HG03097 (cell line): ENCODE measurements around the gene MAEA.
A peak's percentile ranks its signal among the peaks of the same experiment; 100 is the strongest.

Experiments
- ATAC-seq: cut with Tn5 transposase; IDR thresholded peaks from one replicate; pipeline ENCODE4 v1.9.1; 2021; ENCODE audit not compliant: unreplicated experiment, low FRiP score

Gene MAEA

DNA sequence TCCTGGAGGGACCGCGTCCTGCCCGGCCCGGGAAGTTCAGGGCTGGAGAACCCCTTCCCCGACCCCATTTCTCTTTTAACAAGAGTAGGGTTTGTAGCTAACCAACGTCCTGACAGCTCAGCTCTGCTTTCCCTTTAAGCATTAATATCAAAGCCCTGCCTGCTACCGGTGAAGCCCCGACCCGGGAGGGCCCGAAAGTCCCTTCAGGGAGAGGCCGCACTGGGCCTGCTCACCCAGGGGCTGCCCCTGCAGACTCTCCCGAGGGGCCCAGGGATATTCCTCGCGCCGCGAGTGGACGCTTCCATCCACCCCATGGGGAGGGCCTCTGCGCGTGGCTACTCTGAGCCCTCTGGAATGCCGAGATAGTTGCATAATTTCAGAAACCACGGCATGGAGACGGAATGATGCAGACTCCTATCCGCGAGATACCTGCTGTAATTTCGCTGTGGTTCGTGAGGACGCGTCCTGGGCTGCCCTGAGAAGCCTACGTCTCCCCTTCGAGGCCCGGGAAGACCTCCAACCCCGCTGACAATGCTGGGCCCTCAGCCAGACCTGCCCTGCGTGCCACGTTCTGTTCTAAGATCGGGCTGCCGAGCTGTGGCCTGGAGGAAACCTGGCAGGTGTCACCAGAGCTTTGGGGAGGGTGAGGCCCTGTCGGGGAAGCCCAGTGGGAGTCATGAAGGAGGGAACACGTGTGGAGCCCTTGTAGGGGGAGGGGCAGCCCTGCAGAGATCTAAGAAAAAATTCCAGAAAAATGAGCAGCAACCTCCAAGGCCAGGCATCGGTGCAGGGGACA lies 39.8 kb upstream of the MAEA start:
- peak; percentile 3 for ATAC-seq

- no peak for ATAC-seq
Measured at GRCh38 chr4:1250527-1250812, 39.2 kb upstream of the MAEA start.

- no peak for ATAC-seq
Measured at GRCh38 chr4:1250921-1251772, 38.5 kb upstream of the MAEA start.

DNA sequence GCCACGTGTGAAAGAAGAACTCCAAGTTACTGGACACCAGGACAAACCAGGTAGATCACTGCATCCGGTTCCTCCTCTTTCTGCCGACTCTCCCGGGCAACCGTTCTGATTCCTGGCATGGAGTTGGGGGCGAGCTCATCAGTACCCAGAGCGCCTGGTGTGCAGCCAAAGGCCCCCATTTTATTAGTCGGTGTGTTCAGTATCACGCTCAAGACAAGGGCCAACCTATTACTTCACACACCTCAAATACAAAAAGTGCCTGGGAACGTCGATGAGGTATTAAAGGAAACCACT lies 38.0 kb upstream of the MAEA start:
- ATAC-seq: no peak

DNA sequence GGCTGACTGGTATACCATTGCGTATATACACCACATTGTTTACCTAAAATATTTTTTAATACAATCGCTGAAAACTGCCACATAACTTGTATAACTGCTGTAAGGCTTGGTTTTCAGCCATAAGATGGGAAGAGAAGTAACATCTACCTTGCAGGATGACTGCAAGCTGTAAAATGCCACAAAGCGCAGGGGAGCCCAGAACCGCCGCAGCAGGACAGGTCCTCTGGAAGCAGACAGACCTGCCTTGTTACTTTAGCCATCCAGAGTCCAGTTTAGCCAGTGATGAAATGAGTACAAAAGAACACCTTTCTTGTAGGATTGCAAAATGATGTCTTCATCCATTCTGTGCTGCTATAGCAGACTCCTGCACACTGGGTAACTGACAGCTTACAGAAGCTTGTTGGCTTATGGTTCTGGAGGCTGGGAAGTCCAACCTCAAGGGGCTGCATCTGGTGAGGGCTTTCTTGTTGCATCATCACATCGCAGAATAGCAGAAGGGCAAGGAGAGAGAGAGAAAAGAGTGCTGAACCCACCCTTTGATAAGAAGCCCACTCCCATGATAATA lies 36.7 kb upstream of the MAEA start:
- ATAC-seq: no peak

- no peak for ATAC-seq
Measured at GRCh38 chr4:1253831-1254230, 35.9 kb upstream of the MAEA start.

DNA sequence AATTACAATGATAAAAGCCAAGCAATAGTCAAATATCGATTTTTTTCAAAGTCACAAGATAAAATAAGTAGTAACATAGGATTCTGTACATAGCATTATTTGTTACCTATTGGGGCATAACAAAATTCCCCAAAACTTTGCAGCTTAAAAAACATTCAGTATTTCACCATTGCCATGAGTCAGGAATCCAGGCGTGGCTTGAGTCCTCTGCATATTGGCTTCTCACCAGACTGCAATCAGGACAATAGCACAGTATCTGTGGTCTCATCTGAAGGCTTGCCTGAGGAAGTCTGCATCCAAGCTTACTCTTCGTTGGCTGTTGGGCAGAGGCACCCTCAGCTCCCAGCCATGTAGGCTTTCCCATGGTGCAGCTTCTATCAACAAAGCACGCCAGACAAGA lies 34.5 kb upstream of the MAEA start:
- no peak for ATAC-seq

DNA sequence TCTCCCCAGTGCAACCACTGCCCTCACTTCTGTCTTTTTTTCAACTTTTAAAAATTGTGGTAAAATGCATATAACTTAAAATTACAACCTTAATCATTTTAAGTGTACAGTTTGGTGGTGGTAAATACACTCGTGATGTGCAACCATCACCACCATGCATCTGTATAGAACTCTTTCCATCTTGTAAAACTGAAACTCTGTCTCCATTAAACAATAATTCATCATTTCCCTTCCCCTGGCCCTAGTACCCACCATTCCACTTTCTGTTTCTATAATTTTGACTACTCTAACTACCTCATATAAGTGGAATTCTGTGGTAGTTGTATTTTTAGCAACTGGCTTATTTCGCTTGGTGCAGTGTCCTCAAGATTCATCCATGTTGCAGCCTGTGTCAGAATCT lies 34.0 kb upstream of the MAEA start:
- ATAC-seq: no peak

- ATAC-seq: no peak
Measured at GRCh38 chr4:1258457-1258856, 31.2 kb upstream of the MAEA start.

- no peak for ATAC-seq
Measured at GRCh38 chr4:1259966-1260365, 29.7 kb upstream of the MAEA start.

GRCh38 chr4:1260418-1261106 lies 29.1 kb upstream of the MAEA start:
- ATAC-seq: no peak

DNA sequence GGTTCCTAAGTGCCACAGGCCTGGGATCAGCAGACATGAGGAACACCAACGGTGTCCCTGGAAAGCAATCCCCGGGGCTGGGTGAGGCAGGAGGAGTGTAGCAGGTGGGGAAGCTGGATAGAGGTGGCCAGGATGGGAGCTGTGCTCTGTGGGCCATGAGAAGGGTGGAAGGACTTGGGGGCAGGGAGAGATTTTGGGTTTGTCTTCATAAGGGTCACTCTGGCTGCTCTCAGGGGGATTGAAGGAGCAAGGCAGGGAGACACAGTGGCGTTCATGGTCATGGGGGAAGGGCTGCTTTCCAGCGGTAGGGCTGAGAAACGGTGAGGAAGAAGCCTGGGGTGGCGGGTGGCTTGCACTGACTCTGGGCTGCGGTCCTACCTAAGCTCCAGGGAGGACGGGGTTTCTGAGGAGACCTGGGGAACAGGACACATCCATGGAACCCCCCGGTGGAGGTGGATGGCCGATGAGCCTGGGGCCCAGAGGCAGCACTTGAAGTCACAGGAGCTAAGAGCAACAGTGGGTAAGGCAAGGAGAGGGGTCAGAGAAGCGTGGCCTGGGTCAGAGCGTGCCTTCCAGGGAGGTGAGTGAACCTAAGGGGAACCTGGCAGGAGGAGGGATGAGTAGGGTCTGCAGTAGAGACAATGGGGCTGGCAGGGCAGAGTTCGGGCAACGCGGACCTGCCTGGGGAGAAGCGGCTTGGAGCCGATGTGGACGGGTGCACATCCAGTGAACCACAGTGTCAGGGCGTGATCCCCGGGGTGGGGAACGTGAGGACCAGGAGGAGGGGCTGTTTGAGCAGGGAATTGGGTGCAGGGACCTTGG lies 28.4 kb upstream of the MAEA start:
- ATAC-seq: no peak

- ATAC-seq: no peak
Measured at GRCh38 chr4:1264942-1265341, 24.7 kb upstream of the MAEA start.

DNA sequence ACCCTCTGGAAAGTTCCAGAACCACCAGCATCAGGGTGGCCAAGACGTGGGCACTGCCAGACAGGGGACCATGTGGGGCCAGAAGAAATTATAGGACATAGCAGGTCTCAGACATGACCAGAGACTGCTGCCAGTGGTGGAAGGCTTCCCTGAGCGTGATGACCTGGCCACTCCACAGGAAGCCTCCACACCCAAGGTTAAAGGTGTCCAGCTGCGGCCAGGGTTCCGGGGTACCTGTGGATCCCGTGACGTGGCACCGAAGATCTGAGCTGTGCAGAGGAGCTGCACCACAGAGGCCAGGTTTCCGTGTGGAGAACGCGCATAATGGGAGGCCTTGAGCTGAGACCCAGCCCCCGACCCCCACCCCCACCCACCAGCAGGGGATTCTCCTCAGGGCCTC lies 24.3 kb upstream of the MAEA start:
- ATAC-seq: no peak

- no peak for ATAC-seq
Measured at GRCh38 chr4:1266881-1267763, 22.6 kb upstream of the MAEA start.

DNA sequence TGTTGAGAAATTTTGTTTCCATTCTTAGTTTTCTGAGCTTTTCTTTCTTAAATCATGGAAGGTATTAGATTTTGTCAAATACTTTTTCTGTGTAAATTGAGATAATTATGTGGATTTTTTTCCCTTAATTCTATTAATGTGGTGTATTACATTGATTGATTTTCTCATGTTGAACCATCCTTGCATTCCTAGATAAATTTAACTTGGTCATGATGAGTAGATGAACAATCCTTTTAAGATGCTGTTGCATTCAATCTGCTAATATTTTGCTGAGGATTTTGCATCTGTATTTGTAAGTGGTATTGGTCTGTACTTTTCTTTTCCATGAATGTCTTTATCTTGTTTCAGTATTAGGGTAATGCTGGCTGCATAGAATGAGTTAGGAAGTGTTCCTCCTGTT lies 20.5 kb upstream of the MAEA start:
- no peak for ATAC-seq

- no peak for ATAC-seq
Measured at GRCh38 chr4:1271686-1272085, 18.0 kb upstream of the MAEA start.

DNA sequence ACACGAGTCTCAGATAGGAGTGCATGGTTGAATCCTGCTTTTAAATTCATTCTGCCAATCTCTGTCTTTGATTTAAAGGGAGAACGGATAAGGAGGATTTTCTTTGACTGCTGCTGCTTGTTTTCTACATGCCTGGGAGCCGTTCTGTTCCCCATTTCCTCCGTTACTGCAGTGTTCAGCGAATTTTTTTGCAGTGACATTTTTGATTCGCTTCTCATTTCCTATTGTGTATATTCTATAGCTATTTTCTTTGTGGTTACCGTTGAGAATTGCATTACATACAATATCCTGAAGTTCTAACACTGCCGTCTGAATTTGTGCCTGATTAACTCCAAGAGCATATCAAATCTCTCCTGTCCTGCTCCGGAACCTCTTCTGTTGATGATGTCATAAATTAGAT lies 14.8 kb upstream of the MAEA start:
- ATAC-seq: no peak

DNA sequence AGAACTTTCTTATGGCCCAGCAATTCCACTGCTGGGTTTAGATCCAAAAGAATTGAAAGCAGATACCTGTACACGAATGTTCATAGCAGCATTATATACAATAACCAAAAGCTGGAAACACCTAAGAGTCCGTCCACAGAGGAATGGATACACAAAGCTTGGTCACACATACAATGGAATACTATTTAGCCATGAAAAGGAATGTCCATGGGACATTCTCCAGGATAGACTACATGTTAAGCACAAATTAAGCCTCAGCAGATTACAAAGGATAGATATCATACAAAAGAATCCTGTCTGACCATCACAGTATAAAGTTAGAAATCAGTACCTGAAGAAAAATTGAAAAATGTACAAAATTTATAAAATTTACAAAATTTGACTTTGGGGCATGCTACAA lies 12.7 kb upstream of the MAEA start:
- no peak for ATAC-seq
